GM19452 (cell line): ENCODE results near the gene MOB3B.
"Not testable (repeated sequence)": the region's sequence is repeated elsewhere in the genome, so short reads cannot be mapped to it uniquely, and the experiment has no call there.

Experiments used
- ATAC-seq: cut with Tn5 transposase; IDR thresholded peaks from one replicate; pipeline ENCODE4 v1.9.1; 2021; ENCODE audit not compliant: unreplicated experiment

Gene MOB3B

DNA sequence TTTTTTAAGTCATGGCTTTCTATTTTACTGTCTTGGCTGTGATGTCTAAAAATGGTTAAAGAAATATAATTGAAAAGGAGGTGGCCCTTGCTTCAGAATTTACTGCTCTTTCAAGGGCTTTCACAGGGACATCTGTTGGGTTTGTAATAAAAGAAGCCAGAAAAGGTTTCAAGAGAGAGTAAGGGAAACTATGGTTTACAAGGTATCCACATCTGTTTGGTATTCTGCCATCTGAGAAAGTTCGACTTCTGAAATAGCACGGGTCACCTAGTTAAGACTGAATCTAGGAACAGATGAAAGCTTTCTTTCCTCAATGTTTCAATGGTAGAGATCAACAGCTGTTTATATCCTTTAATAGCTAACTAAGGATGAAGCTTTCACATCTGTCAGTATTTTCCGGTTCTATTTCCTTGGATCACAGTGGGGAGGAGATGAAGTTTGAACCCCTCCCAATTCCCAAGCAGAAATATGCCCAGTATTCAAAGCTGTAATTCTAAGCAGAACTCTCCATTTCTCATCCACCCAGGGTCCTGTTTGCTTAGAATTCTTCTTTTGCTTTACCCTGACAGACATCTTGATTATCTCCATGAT lies 78.3 kb downstream of the MOB3B start:
- ATAC-seq: no peak

- ATAC-seq: no peak
These were observed 78.9 kb downstream of the MOB3B start for GRCh38 chr9:27450752-27451151.

DNA sequence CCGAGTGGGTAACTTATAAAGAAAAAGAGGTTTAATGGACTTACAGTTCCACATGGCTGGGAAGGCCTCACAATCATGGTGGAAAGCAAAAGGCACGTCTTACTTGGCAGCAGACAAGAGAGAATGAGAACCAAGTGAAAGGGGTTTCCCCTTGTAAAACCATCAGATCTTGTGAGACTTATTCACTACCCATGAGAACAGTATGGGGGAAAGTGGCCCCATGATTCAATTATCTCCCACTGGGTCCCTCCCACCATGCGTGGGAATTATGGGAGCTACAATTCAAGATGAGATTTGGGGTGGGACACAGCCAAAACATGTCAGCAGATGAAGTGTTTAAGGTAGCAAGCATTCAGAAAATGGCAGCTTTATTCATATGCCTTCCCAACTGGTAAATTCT lies 81.3 kb downstream of the MOB3B start:
- ATAC-seq: not testable (repeated sequence)

DNA sequence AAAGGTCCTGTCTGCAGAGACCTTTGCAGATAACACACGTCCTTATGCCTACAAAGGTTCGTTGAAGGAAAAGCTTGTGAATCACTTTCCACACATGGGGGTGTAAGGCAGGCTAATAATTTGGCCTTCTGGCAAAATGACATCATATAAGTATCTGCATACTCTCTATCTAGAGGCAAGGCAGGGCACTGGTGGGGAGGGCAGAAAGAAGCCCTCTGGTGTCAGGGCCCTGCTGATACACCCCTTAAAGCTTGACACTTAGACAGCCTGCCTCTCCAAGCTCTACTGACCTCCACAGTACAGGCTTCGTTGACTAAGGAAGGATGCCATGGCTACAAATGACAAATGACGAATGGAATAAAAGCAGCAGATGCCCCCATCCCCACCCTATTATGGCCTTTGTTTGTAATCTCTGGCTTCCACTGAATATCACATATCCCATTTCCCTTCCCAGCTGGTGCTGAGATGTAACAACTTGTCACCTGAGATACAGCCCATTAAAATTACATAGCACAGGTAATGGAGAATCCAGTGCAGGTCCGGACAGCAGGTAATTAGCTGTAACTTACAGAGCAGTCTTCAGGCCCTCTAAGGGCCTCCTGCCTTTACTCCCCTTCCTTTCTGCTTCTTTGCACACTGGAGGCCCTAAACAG lies 82.5 kb downstream of the MOB3B start:
- no peak for ATAC-seq

DNA sequence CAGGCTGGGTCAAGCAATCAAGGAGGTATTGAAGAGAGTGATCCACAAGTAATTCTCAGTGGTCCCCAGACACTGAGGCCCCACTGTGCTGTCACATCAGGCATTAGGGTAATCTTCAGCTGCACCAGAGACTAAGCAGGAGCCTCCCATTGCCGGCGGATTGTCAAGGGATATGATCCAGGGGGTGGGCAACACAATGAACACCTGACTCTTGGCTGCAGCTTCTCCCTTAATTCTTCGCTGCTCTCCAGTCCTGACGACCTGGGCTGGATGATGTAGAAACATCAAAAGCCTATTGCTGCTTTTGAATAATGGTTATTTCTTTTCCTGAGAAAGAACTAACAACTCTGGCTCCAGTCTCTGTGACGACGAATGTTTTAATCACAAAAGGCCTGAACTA lies 83.9 kb downstream of the MOB3B start:
- no peak for ATAC-seq

GRCh38 chr9:27445057-27445595 lies 84.5 kb downstream of the MOB3B start:
- no peak for ATAC-seq

DNA sequence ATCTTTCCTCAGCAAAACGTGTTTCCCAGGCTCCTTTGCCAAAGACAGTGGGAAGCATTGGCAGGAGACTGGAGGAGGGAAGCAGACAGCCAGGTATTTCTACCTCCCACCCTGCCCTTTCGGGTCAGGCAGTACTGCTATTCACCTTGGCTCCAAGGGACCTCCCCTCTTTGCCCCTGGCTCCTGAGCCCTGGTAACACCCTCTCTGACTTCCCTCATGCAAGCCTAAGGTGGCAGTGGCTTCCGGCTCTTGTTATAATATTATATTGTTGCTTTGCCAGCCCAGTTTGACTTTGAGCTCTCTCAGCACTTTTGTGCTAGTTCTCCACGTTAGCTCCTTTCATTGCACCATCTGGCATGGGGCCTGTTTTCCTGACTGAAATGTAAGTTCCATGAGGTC lies 87.2 kb downstream of the MOB3B start:
- ATAC-seq: no peak

DNA sequence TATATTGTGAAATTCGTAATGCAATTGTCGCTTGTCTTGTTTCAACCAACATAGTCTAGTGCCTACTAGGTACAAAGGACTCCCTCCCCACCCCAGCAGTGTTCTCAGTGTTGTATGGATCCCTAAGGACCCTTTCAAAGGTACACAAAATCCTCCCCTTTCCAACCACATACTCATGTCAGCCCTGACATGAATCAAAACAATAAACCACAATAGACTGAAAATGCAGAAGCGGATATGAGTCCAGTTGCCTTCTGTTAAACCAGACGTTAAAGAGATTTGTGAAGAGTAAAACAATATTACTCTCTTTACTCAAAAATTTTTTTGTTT lies 87.9 kb downstream of the MOB3B start:
- peak; percentile 87 for ATAC-seq

DNA sequence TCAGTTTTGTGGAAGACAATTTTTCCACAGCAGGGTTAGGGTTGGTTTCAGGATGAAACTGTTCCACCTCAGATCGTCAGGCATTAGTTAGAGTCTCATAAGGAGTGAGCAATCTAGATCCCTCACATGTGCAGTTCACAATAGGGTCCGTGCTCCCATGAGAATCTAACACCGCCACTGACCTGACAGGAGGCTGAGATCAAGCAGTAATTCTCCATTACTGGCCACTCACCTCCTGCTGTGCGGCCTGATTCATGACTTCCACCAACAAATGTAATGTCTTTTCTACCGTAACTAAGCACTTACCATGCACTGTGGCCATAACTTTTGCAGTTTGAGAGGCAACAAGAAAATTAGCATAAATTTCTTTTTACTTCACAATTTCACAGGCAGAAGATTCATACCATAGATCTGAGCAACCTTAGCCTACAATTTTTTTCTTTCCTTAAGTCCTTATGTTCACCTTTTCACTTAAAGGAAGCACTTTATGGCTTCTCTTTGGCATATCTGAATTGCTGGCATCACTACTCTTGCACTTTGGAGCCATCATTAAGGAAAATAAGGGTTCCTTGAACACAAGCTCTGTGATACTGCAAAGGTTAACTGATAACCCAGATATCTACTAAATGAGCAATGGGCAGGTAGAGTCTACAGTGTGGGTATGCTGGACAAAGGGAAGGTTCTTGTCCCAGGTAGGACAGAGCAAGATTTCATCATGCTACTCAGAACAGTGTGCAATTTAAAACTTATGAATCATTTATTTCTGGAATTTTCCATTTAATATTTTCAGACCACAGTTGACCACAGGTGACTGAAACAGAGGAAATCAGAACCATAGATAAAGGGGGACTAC lies 88.5 kb downstream of the MOB3B start:
- no peak for ATAC-seq

DNA sequence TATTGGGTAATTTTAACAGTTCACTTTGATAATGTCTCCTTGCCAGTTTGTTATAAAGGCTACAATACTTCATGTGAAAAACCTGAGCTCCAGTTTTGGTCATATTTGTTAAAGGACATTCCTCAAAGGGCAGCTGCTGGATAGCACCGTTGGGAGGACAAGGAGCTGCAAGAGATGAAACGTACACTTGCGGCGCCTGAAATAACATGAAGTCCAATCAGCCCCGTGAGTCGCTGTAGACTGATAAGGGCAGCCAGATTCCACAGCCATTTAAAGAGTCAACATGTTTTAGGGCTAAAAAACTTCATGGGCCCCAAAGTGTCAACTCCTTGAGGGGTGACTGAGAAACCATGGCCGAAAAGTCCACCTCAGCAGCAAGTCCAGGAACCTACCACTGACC lies 91.1 kb downstream of the MOB3B start:
- ATAC-seq: no peak

DNA sequence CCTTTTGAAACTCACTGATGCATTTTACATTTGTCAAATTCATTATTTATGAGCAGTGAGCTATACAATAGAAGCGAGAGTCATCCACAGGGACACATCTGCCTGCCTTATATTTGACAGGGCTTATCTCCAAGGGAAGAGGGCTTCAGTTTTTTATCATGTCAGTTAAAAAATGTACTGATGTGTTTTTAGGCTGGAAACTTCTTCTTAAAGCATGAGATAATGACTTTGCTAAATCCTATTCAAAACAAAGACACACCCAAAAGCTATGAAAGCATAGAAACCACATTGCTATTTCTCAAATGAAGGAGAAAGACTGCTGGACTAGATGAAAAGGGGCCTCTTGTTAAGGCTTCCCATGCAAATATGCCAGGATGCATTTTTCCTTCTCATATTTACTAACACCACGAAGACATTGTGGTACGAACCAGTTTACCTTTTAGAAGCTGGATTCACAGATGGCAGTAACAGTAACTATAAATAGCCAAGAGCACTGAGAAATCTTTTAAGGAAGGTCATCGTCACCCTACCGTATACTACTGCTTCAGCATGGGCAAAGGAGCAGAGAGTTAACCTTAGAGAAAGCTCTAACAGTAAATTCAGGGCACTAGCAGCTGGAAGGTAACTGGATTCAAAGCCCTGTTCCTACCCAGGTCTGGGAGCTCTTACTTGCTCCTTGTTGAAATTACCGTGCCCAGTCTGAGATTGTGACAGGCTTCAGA lies 91.8 kb downstream of the MOB3B start:
- no peak for ATAC-seq

DNA sequence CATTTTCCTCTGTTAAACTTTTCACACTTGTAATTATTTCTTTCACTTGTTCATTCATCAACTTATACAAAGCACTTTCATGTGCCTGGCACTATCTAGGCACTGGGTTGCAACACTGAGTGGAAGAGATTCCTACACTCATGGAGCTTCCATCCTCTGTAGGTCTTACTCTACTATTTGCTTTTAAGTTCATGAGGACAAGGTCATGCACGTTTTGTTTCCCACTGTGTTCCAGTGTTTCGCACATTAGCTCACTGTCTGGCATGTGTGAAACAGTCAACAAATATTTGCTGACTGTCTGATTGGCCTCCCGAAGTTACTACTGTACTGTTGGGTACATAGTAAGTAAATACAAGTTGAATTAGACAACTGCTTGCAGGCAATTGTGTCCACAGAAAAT lies 93.4 kb downstream of the MOB3B start:
- no peak for ATAC-seq

DNA sequence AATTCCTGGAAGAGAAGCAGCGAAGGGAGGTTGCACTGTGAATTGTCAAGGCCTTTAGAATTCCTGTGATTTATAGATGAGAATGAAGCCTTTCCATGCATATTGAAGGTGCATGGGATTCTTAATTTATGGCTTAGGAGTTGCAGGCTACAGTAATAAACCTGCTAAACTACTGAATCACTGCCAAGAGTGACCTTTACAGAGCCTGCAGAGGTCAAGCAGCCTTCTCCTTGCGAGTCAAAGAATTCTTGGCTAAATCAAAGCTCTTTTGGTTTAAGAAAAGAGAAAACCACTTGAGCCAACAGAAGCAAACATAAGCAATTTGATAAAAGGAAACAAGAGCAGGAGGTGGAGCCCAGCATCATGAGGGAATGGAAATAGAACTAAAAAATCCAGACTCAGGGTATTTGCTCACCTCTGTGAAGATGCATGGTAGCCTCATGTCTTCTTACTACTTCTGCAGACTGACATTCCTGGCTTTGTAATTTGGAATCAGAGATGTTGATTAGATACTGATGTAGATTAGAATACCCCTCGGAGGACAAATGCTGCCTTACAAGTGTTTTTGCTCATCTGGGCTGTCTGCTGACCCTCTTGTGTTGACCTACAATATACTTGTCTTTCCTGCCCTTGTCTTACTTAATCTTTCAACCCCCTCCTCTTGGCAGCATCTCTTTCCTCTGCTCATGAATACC lies 95.8 kb downstream of the MOB3B start:
- ATAC-seq: no peak

- no peak for ATAC-seq
These were observed 97.3 kb downstream of the MOB3B start for GRCh38 chr9:27432308-27432707.

DNA sequence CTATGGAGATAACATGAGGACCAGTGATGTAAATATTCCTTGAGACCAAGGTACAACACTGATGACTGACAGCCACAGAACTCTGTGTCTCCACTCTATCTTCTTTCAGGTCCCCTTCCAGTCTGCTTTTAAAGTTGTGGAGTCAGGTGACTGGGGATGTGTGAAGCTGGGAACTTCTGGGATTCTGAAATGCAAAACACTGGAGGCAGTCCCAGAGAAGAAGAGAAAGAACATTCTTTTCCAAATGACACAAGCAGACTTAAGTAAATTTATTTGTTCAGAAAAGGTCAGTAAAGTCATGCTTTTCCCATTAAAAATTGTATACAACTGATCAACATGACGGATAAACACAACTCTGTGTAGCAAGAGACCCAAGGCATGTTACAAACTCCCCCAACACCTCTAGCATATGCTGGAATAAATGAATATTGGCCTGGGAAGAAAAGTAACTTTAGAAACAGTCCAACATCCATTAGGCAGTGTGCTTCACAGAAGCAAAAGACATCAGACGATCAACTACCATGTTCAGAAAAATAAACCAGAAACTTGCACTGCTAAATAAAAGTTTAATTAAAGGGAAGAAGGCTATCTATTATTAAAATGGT lies 98.0 kb downstream of the MOB3B start:
- no peak for ATAC-seq

GRCh38 chr9:27430750-27431535 lies 98.7 kb downstream of the MOB3B start:
- ATAC-seq: no peak

DNA sequence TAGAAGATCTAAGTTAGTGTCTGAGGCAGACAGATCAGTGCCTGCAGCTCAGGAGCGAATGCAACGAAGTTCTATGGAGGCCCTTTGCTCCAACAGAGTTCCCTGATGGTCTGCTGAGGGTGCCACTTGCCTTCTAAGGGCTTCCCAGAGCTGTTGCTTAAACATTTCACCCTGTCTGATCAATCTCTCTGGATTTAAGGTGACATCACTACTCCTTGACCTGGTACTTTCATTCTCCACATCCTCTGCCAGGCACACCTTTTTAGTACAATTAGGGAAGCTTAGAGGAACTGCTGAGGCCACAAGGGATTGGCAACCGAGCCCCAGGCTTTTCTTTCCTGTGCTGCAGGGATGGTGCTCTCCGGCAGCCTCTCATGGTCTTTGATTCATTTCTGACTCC lies 99.7 kb downstream of the MOB3B start:
- ATAC-seq: no peak

DNA sequence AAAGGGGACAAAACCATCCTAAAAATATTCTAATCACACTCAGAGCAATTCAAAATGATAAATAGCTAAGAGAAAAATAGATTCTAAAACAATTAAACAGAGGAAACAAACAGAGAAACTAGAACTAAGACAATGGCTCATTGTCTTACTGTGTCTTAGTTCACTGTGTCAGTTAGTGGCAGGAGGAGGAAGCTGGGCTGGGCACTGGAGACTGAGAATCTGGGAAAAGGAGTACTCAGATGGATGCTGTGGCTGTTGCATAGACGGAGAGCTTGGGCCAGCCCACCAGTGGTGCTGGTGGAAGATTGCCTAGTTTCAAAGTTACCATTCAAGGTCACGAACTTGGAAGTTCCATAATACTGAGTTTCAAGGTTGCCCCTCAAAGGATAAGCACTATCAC lies 100.2 kb downstream of the MOB3B start:
- ATAC-seq: no peak

GRCh38 chr9:27428551-27428950 lies 101.1 kb downstream of the MOB3B start:
- no peak for ATAC-seq

DNA sequence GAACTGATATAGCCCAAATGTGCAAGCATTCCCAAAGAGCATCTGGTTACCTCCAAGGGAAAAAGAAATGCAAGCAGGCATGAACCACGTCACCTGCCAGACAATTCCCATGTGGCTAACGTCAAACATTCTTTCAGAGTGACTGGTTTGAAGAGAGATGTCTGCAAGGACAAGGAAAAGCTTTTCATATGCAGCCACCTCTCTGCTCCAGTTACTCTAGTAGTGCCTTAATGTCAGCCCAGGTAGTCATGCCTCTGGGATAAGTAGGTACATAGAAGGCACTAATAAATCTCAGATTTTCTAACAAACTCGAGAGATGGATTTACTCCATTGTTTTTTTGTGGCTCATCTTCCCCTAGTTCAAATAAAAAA lies 102.4 kb downstream of the MOB3B start:
- no peak for ATAC-seq
